ENCODE results near the gene TNFAIP3.

DNA sequence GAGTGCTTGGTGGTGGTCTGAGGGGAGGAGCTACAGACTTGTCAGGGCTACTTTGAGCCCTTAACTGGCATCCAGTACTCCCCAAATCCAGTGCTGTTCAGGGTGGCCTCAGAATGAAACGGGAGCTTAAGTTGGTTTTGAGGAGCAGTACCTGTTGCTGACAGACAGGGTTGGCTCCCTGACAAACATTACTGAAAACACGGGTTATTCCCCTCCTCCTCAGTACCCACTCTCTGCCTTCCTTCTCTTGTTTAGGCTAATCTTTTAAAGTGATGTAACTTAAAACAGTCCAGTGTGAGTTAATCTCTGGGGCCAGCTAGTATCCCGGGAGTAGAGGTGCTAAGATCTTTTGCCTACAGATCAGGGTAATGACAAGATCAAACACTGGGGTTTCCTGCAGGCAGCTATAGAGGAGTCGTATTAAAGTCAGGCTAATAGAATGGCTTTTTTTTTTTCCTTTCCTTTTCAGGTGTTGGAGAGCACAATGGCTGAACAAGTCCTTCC, 3.7 kb downstream of the TNFAIP3 start:
- TF ChIP-seq, protein P1, sequence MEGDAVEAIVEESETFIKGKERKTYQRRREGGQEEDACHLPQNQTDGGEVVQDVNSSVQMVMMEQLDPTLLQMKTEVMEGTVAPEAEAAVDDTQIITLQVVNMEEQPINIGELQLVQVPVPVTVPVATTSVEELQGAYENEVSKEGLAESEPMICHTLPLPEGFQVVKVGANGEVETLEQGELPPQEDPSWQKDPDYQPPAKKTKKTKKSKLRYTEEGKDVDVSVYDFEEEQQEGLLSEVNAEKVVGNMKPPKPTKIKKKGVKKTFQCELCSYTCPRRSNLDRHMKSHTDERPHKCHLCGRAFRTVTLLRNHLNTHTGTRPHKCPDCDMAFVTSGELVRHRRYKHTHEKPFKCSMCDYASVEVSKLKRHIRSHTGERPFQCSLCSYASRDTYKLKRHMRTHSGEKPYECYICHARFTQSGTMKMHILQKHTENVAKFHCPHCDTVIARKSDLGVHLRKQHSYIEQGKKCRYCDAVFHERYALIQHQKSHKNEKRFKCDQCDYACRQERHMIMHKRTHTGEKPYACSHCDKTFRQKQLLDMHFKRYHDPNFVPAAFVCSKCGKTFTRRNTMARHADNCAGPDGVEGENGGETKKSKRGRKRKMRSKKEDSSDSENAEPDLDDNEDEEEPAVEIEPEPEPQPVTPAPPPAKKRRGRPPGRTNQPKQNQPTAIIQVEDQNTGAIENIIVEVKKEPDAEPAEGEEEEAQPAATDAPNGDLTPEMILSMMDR (IDR thresholded peaks at IDR 0.05; ENCODE audit: low read depth, low read length): no peak
- no peak for TF ChIP-seq POLR2A (IDR thresholded peaks at IDR 0.05; ENCODE audit: extremely low read depth, insufficient read length)
- TF ChIP-seq, protein P2, sequence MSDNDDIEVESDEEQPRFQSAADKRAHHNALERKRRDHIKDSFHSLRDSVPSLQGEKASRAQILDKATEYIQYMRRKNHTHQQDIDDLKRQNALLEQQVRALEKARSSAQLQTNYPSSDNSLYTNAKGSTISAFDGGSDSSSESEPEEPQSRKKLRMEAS (IDR thresholded peaks at IDR 0.05; ENCODE audit: low read depth, low read length): no peak

Data from NB4 (cell line).